Hepatocyte (in vitro differentiated cells): ENCODE measurements around the gene MAN1C1.

Source experiments
- CTCF ChIP-seq: fragments of 200-600 bp; sonication (generic); IDR thresholded peaks from 2 replicates; pipeline ENCODE4 v1.5.1; 2016; ENCODE audit warnings: antibody characterized with exemption, mild to moderate bottlenecking; ENCODE audit not compliant: poor library complexity
- EZH2phosphoT487 ChIP-seq: fragments of 200-600 bp; sonication (generic); IDR thresholded peaks from one replicate; pipeline ENCODE4 v1.6.1; 2018; ENCODE audit warnings: antibody characterized with exemption, mild to moderate bottlenecking, low read depth, moderate library complexity; ENCODE audit not compliant: unreplicated experiment, severe bottlenecking

DNA sequence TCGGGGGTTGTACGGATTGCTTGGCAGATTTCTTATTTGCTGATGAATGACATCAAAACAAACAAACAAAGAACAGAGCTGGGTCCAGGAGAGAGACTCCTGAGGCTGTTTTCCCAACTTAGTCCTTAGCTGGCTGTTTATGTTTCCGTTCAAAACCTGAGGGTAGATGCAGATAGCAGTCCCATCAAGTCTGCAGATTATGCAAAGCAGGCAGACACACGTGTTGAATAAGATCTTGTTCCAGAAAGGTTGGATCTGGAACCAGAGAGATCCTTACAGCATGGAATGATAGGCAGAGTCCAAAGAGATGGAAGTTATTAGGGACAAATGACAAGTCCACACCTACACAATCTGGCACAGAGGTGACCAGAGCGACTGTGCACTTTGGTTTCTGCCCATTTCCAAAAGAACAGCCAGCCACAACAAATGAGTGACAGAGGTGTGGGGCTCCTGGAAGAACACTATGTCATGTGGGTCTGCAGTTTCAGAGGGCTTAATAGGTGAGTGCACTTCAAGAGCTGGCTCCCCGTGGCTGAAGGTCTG, 65.5 kb downstream of the MAN1C1 start:
- TF ChIP-seq EZH2phosphoT487 (no peak), CTCF (no peak)
